HK-2 (cell line): Measurements from ENCODE around the gene TMEM134.
"Not testable (repeated sequence)": the region's sequence is repeated elsewhere in the genome, so short reads cannot be mapped to it uniquely, and the experiment has no call there.

Experiments
- DNase-seq: peaks from one replicate; pipeline ENCODE4 v3.0.0-alpha.2; 2018; ENCODE audit not compliant: unreplicated experiment

TMEM134 gene

DNA sequence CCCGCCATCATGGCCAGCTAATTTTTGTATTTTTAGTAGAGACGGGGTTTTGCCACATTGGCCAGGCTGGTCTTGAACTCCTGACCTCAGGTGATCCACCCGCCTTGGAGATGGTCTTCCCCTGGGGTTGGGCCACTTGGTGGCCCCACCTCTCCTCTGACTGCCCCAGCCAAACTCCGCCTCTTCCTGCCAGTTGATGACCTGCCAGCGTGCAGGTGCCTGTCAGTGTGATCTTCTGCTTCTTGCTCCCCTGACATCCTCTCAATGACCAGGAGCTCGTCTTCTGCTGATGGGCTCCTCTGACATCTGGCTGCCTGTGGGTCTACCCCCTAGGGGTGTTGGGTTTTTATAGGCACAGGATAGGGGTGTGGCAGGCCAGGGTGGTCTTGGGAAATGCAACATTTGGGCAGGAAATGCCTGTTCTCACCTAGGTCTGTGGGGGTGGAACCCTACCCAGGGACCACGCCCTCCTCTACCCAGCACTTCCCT is 16.9 kb upstream of the TMEM134 start:
- not testable (repeated sequence) for DNase-seq

- no peak for DNase-seq
Observed at GRCh38 chr11:67484847-67485311, 15.8 kb upstream of the TMEM134 start.

- DNase-seq: peak; percentile 52
Observed at GRCh38 chr11:67483831-67484665, 15.0 kb upstream of the TMEM134 start.

GRCh38 chr11:67482827-67483798 is 14.1 kb upstream of the TMEM134 start, which contains the start of gene AIP:
TSS of gene AIP (plus strand) at chr11:67483026. CDS start at chr11:67483159, 133 bp downstream.
- peak; percentile 94 for DNase-seq

DNA sequence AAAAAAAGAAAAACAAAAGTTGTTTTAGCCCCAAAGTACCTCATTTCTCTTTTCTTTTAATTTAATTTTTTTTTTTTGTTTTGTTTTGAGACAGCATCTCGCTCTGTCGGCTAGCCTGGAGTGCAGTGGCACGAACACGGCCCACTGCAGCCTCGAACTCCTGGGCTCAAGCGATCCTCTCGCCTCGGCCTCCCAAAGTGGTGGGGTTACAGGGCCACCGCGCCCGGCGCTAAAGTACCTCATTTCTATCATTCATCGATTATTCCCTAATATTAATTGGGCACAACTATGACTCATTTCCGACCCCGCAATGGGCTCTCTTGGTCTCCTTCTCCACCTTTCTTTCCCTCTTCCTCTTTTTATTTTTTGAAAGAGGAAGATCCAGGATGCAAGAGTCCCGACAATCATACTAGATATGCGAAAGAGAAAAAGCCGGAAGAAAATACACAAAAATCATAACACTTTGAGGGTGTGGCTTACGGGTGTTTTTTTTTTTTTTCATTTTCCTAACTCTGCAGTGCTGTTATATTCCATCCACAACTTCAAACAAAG is 13.3 kb upstream of the TMEM134 start:
- no peak for DNase-seq

DNA sequence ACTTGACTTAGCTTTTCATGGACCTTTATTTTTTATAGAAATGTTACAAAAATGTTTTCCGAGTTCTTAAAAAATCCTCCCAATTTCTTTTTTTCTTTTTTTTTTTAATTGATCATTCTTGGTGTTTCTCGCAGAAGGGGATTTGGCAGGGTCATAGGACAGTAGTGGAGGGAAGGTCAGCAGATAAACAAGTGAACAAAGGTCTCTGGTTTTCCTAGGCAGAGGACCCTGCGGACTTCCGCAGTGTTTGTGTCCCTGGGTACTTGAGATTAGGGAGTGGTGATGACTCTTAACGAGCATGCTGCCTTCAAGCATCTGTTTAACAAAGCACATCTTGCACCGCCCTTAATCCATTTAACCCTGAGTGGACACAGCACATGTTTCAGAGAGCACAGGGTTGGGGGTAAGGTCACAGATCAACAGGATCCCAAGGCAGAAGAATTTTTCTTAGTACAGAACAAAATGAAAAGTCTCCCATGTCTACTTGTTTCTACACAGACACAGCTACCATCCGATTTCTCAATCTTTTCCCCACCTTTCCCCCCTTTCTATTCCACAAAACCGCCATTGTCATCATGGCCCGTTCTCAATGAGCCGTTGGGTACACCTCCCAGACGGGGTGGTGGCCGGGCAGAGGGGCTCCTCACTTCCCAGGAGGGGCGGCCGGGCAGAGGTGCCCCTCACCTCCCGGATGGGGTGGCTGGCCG is 8.4 kb upstream of the TMEM134 start:
- not testable (repeated sequence) for DNase-seq

- not testable (repeated sequence) for DNase-seq
Observed at GRCh38 chr11:67476692-67477091, 7.6 kb upstream of the TMEM134 start.

GRCh38 chr11:67472882-67473281 is 3.8 kb upstream of the TMEM134 start:
- DNase-seq: no peak

DNA sequence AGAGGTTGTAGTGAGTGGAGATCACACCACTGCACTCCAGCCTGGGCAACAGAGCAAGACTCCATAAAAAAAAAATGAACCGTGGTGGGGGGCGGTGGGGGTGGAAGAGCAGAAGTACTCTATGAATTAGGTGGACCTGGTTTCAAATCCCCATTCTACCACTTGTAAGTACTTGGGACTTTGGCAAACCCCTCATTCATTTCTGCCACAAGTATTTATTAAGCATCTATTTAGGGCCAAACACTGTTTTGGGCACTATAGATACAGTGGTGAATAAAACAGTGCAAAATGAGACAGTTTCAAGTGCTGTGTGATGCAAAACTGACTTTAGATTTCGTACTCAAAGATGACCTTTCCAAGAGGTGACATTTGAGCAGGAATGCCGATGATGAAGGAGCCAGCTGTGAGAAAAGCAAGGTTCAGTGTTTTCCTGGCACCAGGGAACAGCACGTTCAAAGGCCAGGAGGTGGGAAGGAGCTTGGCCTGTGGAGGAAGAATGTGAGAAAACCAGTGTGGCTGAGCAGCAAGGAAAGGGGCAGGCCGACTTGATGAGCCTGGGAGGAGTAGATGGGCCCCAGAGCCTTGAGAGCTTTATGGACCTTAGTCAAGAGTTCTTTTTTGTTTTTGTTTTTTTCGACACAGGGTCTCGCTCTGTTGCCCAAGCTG is 1.4 kb upstream of the TMEM134 start:
- DNase-seq: no peak

- no peak for DNase-seq
Observed at GRCh38 chr11:67469508-67469811, 409 bp upstream of the TMEM134 start.

GRCh38 chr11:67468456-67468758 is 644 bp downstream of the TMEM134 start:
- no peak for DNase-seq

DNA sequence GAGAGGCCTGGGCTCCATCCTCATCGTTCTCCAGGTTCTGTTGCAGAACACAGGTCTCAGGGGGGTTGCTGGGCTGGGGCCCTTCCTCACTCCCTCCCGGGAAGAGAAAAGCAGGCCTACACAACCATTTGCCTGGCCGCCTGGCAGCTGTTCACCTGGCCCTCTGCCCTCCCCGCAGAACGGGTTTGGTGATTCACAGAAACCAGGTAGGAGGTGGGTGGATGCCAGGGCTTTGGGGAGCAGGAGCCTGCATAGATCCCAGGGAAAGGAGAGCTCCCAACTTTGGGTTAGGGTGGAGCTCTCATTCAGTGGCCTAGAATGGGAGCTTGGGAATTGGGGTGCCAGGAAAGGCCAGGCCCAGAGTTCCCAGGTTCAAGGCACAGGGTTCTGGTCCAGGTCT is 995 bp downstream of the TMEM134 start:
- peak; percentile 16 for DNase-seq

DNA sequence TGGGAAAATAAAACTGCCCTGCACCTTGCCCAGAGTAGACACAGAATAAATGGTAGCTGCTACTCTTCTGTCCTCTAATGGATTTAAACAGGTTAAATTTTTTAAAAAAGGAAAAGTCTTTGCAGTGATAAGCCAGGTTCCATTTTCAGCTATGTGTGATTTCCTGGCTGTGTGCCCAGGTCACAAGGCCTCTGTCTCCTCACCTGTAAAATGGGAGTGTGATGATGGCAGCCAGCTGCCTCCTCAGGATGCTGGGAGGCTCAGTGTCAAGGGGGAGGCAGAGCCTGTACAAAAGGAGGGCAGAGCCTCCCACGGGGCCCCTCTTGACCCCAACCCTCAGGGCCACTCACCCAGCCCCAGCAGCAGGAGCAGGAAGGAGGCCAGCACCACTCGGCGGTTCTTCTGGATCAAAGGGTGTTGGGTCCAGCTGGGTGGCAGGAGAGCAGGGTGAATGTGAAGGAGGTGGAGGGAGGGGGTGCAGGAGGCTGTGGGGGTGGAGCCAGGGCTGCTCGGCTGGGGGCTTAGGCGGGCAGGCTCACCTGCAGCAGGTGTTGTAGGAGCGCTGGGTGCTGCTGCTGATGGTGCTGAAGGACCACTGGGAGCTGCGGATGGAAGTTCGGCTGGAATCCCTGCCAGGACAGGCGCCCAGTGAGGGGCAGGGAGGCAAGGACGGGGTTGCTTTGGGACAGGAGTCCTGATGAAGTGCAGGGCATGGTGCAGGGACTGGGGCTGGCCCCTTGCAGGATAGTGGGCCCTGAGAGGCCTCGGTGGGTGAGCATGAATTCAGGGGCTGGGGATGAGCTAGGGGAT is 1.9 kb downstream of the TMEM134 start:
- no peak for DNase-seq

- DNase-seq: no peak
Observed at GRCh38 chr11:67466367-67466766, 2.7 kb downstream of the TMEM134 start.

GRCh38 chr11:67465530-67465929 is 3.5 kb downstream of the TMEM134 start:
- not testable (repeated sequence) for DNase-seq

DNA sequence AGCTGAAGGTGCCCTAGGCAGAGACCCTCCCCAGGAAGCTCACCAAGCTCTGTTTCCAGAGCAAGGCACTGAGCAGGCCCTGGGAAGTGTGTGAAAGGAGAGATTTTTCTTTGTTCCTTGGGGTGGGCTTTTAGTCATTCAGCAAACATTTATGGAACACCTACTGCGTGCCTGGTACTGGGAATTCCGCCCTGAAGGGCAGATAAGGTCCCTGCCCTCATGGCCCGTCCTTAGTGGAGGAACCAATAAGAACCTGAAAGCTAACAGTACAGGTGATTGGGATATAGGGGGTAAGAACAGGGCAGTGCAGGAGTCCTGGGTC is 3.9 kb downstream of the TMEM134 start:
- DNase-seq: no peak

DNA sequence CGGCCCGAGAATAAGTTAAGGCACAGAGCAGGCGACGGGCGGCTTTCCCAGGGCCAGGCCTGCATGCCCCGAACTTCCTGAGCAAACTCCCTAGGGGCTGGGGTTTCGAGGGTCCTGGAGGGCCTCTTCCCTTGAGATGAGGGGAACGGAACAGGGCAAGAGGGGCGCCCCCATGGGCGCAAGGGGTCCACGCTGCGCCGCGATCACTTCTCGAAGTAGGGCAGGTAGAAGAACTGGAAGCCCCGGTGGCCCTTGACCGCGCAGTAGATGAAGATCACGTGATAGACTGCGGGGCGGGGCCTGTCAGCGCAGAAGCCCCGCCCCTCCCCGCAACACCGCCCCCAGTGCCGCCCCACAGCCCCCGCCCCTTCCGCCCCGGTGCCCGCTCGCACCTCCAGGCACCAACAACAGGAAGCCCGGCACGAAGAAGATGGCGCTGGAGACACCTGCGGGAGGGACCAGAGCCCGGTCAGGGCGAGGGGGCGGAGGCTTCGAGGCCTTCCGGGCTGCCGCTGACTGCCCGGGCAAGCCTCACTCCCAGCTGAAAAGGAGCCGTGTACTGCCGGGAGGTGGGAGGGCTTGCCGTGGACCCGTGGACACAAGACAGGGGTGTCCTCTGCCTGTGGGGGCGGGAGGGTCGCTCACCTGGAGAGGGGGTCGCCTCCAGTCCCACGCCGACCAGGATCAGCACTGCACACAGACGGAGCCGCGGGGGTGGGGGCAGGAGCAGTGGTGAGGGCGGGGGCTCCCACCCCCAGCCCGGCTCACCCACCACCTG is 4.5 kb downstream of the TMEM134 start:
- DNase-seq: peak; percentile 90

DNA sequence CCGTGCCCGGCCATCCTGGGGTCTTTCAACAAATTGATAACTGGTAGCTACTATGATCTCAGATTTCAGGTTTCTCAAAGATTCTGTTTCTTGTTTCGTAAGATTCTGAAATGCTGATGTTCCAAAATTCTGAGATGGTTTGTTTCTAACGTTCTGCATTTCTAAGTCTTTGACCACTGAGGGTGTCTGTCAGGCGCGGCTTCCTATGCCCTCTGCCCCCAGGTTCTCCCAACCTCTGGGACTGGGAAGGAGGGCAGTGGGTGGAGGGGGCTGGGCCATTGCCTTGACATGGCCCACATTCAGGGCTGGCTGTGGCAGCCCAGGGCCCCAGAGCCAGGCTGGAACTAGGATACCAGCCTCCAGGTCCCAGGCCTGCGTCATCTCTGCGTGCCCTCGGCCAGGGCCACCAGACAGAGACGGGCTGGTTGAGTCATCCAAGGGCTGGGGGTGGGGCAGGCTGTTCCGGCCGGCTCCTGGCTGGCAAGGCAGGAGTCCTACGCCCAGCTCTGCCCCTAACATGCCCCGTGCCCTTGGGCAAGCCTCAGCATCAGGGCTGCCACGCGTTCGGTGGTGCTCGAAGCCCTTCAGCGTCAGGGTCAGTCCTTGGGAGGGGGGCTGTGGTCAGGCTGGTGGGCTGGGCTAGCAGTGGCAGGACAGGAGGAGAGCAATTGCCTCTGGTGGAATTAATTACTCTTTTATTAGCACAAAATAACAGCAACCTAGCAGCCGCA is 5.2 kb downstream of the TMEM134 start:
- peak; percentile 86 for DNase-seq

- DNase-seq: no peak
Observed at GRCh38 chr11:67463186-67463585, 5.9 kb downstream of the TMEM134 start.
